ENCODE data around the gene OMP.

- TF ChIP-seq POLR2A (IDR thresholded peaks at IDR 0.05) = no peak
- no peak for TF ChIP-seq CTCF (IDR thresholded peaks at IDR 0.05)
Observed at GRCh38 chr11:77074205-77074604, 28.4 kb upstream of the OMP start.

Data from uterus (tissue), 2 donors.